GM20000 (cell line): ENCODE data around the gene SUOX.

Experiments used
- DNase-seq: peaks from one replicate; pipeline ENCODE4 v3.0.0; 2012; ENCODE audit warnings: low spot score
- TF ChIP-seq, protein P1 (sequence below): IDR thresholded peaks from 2 replicates; pipeline ENCODE4 v1.5.1; 2012; ENCODE audit warnings: mild to moderate bottlenecking, control low read depth; ENCODE audit errors: extremely low read depth, missing control alignments

Gene SUOX

DNA sequence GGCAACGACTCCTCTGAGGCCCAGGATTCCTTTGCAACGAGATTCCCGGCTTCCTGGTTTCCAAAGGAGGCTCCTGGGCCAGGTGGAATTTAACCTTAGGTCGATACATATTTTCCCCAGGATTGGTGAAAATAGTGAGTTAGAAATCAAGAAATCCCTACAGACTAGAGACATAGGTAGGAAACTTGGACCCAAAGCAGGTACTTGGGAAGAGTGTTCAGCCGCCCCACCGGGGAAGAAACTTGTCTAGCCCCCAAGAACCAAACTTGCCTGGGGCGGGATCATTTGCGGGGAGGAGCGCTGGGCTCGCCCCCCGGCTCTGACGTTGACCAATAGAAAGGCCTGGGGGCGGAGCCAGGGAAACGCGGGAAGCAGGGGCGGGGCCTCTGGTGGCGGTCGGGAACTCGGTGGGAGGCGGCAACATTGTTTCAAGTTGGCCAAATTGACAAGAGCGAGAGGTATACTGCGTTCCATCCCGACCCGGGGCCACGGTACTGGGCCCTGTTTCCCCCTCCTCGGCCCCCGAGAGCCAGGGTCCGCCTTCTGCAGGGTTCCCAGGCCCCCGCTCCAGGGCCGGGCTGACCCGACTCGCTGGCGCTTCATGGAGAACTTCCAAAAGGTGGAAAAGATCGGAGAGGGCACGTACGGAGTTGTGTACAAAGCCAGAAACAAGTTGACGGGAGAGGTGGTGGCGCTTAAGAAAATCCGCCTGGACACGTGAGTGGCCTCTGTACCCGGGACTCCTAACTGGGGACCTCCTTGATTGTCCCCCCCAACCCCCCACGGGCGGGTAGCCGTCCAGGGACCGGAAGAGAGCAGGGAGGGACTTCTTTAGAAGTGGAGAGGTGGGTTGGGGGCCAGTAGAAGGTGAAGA is 30.4 kb upstream of the SUOX start, which contains the start of gene CDK2:
Gene CDK2, plus strand, starts transcription at position 423 of the 874 bp plus-strand sequence. Its CDS starts 179 bp downstream, at position 602.
- DNase-seq, result peak; percentile 91
- TF ChIP-seq, protein P1, sequence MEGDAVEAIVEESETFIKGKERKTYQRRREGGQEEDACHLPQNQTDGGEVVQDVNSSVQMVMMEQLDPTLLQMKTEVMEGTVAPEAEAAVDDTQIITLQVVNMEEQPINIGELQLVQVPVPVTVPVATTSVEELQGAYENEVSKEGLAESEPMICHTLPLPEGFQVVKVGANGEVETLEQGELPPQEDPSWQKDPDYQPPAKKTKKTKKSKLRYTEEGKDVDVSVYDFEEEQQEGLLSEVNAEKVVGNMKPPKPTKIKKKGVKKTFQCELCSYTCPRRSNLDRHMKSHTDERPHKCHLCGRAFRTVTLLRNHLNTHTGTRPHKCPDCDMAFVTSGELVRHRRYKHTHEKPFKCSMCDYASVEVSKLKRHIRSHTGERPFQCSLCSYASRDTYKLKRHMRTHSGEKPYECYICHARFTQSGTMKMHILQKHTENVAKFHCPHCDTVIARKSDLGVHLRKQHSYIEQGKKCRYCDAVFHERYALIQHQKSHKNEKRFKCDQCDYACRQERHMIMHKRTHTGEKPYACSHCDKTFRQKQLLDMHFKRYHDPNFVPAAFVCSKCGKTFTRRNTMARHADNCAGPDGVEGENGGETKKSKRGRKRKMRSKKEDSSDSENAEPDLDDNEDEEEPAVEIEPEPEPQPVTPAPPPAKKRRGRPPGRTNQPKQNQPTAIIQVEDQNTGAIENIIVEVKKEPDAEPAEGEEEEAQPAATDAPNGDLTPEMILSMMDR, result no peak

DNA sequence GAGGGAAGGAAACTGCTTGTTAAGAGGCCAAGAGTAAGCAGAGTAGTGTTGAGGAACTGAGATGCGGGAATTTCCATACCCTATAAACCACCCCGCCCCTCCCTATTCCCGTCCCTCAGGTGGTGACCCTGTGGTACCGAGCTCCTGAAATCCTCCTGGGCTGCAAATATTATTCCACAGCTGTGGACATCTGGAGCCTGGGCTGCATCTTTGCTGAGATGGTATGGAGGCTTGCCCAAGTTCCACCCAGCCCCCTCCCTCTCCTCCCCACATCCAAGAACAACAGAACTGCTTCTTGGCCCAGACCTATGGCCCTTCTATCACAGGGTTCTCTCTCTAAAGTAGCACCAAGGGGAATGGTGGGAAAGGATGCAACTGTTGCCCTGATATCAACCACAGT is 27.7 kb upstream of the SUOX start:
- DNase-seq, result no peak
- TF ChIP-seq, protein P1, result no peak

DNA sequence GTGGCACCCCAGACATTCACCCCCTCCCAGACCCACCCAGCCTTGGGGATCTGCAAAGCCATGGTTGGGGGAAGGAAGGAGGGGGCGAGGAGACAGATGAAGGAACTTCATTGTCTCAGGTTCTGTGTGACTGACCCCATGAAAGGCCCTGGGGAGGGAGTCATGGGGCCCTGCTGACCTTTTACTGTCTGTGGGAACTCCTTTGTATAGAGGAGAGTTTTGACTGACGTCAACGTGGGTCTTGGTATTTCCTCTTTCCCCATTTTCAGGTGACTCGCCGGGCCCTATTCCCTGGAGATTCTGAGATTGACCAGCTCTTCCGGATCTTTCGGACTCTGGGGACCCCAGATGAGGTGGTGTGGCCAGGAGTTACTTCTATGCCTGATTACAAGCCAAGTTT is 26.3 kb upstream of the SUOX start:
- TF ChIP-seq, protein P1, result no peak
- DNase-seq, result no peak

DNA sequence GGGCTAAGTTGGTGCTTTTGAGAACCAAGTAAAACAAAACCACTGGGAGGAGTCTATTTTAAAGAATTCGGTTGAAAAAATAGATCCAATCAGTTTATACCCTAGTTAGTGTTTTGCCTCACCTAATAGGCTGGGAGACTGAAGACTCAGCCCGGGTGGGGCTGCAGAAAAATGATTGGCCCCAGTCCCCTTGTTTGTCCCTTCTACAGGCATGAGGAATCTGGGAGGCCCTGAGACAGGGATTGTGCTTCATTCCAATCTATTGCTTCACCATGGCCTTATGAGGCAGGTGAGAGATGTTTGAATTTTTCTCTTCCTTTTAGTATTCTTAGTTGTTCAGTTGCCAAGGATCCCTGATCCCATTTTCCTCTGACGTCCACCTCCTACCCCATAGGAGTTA is 25.0 kb upstream of the SUOX start:
- TF ChIP-seq, protein P1, result no peak
- DNase-seq, result no peak

- no peak for DNase-seq
- TF ChIP-seq, protein P1, result no peak
Measured at GRCh38 chr12:55972456-55972855, 24.6 kb upstream of the SUOX start.

- DNase-seq, result no peak
- TF ChIP-seq, protein P1, result no peak
Measured at GRCh38 chr12:55972911-55973598, 24.0 kb upstream of the SUOX start.

DNA sequence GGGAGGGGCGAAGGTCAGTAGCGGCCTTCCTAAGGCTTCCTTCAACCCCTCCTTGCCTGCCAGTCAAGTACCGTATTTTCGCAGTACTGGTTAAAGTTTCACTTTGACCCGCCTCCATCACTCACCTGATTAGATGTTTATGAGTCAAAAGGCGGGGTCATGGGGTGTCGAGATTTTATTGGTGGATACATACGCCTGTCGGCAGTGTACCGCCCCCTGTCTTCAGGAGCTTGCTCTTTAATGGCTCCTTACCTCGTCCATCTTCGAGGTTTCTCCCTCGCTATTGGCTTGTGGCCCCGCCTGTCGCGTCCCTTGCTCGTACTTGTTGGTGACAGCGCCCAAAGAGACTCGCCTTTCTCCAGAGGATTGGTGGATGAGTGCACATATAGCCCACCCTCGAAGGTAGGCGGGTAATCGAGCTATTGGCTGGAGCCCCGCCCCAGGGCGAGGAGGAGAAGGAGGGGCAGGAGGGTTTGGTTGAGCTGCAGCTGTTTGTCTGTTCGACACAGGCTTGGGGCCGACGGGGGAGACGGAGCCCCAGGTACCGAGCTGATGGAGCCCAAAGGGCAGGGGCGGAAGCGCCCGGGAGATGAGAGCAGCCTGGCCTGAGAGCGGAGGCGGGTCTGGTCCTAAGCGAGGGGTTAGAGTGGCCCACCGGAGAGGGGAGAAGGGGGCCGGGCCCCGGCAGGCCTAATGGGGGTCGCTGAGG is 23.3 kb upstream of the SUOX start, which contains the start of gene RAB5B:
Gene RAB5B, plus strand, starts transcription at position 480 of the 709 bp plus-strand sequence. CDS start 12,883 bp downstream, outside the sequence.
- peak; percentile 94 for DNase-seq
- TF ChIP-seq, protein P1, result no peak
